Left ventricle myocardium inferior (tissue), 1 donor: ENCODE measurements around the gene MYH14. TPM values are rescaled to one million over a fixed set of nuclear protein-coding genes. Genes with fewer than 3 reads are reported as not detected.

Experiments used
- DNase-seq: peaks from one replicate; pipeline ENCODE4 v3.0.0-alpha.2; 2020
- H3K27ac ChIP-seq: fragments of 200-600 bp; replicated peaks from 2 replicates; pipeline ENCODE4 v1.8.0; 2021
- H3K27me3 ChIP-seq: fragments of 200-600 bp; 2 replicates; pipeline ENCODE4 v1.8.0; 2021; ENCODE audit warnings: low read depth
- H3K36me3 ChIP-seq: fragments of 200-600 bp; 2 replicates; pipeline ENCODE4 v1.8.0; 2021
- H3K4me1 ChIP-seq: fragments of 200-600 bp; 2 replicates; pipeline ENCODE4 v1.8.0; 2021
- H3K4me3 ChIP-seq: fragments of 200-600 bp; 2 replicates; pipeline ENCODE4 v1.8.0; 2021; ENCODE audit warnings: mild to moderate bottlenecking, moderate library complexity
- H3K9me3 ChIP-seq: fragments of 200-600 bp; replicated peaks from 2 replicates; pipeline ENCODE4 v1.8.0; 2021
- CTCF ChIP-seq: fragments of 200-600 bp; IDR thresholded peaks from 2 replicates; pipeline ENCODE4 v1.8.0; 2021; ENCODE audit warnings: antibody characterized with exemption, mild to moderate bottlenecking, borderline replicate concordance
- intact Hi-C: fragments of 100-400 bp; cut with micrococcal nuclease; formaldehyde crosslinking; loops from one replicate; pipeline ENCODE4 v1.11.0; 2022
- total RNA-seq: library from RNA; stranded (reverse); fragmentation: NEBNext Ultra II Directional; extraction: Animal tissue kit (Norgen Biotek cat#: 25700); gene quantifications from one replicate; pipeline ENCODE4 v1.2.1, GENCODE V29; 2021
- donor health status: DM: no; HTN: yes; CAD: no; lungs with severe emphysema.

The MYH14 gene
- total RNA-seq, 1 donor from 2014 or later, result 115 TPM

GRCh38 chr19:50210425-50210824 lies 7.0 kb downstream of the MYH14 start:
- no peak overlapping the region for H3K4me3 ChIP-seq
- intact Hi-C loops, result no loop called here
- no peak overlapping the region for H3K27ac ChIP-seq
- TF ChIP-seq CTCF, result no peak
- peaks cover 23% of the 10 kb centered on the region for H3K36me3 ChIP-seq
- peaks cover 19% of the 10 kb centered on the region for H3K27me3 ChIP-seq
- peaks cover 16% of the 10 kb centered on the region for H3K4me1 ChIP-seq
- DNase-seq, result no peak
- peaks cover 10% of the 10 kb centered on the region for H3K9me3 ChIP-seq

GRCh38 chr19:50213925-50214324 lies 10.5 kb downstream of the MYH14 start:
- no peak for TF ChIP-seq CTCF
- no peak for DNase-seq
- peaks cover 28% of the 10 kb centered on the region for H3K36me3 ChIP-seq
- H3K9me3 ChIP-seq, result peaks cover 10% of the 10 kb centered on the region
- intact Hi-C loops, result no loop called here
- H3K27me3 ChIP-seq, result peaks cover 13% of the 10 kb centered on the region
- H3K4me1 ChIP-seq, result peaks cover 10% of the 10 kb centered on the region
- no peak overlapping the region for H3K4me3 ChIP-seq
- no peak overlapping the region for H3K27ac ChIP-seq

GRCh38 chr19:50214699-50215543 lies 11.5 kb downstream of the MYH14 start:
- peaks cover 10% of the 10 kb centered on the region for H3K9me3 ChIP-seq
- peaks cover 32% of the 10 kb centered on the region for H3K36me3 ChIP-seq
- peaks cover 10% of the 10 kb centered on the region for H3K4me1 ChIP-seq
- H3K4me3 ChIP-seq, result no peak overlapping the region
- no peak for DNase-seq
- no peak for TF ChIP-seq CTCF
- H3K27me3 ChIP-seq, result peaks cover 13% of the 10 kb centered on the region
- no peak overlapping the region for H3K27ac ChIP-seq
- intact Hi-C loops, result no loop called here

GRCh38 chr19:50215820-50216219 lies 12.4 kb downstream of the MYH14 start:
- peaks cover 10% of the 10 kb centered on the region for H3K4me1 ChIP-seq
- H3K4me3 ChIP-seq, result no peak overlapping the region
- H3K36me3 ChIP-seq, result peaks cover 25% of the 10 kb centered on the region
- DNase-seq, result no peak
- H3K27me3 ChIP-seq, result peaks cover 13% of the 10 kb centered on the region
- intact Hi-C loops, result no loop called here
- H3K9me3 ChIP-seq, result peaks cover 10% of the 10 kb centered on the region
- H3K27ac ChIP-seq, result no peak overlapping the region
- no peak for TF ChIP-seq CTCF

- TF ChIP-seq CTCF, result no peak
- DNase-seq, result no peak
- Histone ChIP-seq H3K27me3 (peaks cover 9% of the 10 kb centered on the region), H3K9me3 (peaks cover 12% of the 10 kb centered on the region), H3K4me3 (no peak overlapping the region), H3K27ac (no peak overlapping the region), H3K4me1 (peaks cover 6% of the 10 kb centered on the region), H3K36me3 (peaks cover 29% of the 10 kb centered on the region)
- intact Hi-C loops, result no loop called here
Observed at GRCh38 chr19:50221087-50221486, 17.7 kb downstream of the MYH14 start.
